Neural cell (in vitro differentiated cells): Measurements from ENCODE around the gene ARHGAP18. TPM values are rescaled to one million over a fixed set of nuclear protein-coding genes. Genes with fewer than 3 reads are reported as not detected.
A peak's percentile ranks its signal among the peaks of the same experiment; 100 is the strongest.

Source experiments
- H2AFZ ChIP-seq: fragments of 200-600, 300-800 bp; sonication (generic), shearing (Covaris generic); 2 replicates; pipeline ENCODE4 v1.6.0; 2014; ENCODE audit warnings: low read depth, mild to moderate bottlenecking, antibody characterized with exemption, low read length, moderate library complexity
- H3F3A ChIP-seq: fragments of 200-600 bp; shearing (Covaris generic); 2 replicates; pipeline ENCODE4 v1.6.1; 2016; ENCODE audit warnings: mild to moderate bottlenecking, moderate library complexity, mixed read lengths, antibody characterized with exemption, low read length; ENCODE audit not compliant: insufficient read depth, poor library complexity, severe bottlenecking
- H3K27ac ChIP-seq: fragments of 200-600, 300-800 bp; sonication (generic), shearing (Covaris generic); 2 replicates; pipeline ENCODE4 v1.5.1; 2014; ENCODE audit warnings: mild to moderate bottlenecking, low read length, moderate library complexity
- H3K27me3 ChIP-seq: fragments of 300-800, 200-600 bp; sonication (generic), shearing (Covaris generic); 2 replicates; pipeline ENCODE4 v1.6.0; 2014; ENCODE audit warnings: mild to moderate bottlenecking, low read depth, low read length, moderate library complexity; ENCODE audit not compliant: insufficient read depth
- H3K36me3 ChIP-seq: fragments of 300-800, 200-600 bp; sonication (generic), shearing (Covaris generic); 2 replicates; pipeline ENCODE4 v1.5.1; 2014; ENCODE audit warnings: mild to moderate bottlenecking, antibody characterized with exemption, low read length, moderate library complexity; ENCODE audit not compliant: insufficient read depth
- H3K4me2 ChIP-seq: fragments of 300-800, 200-600 bp; sonication (generic), shearing (Covaris generic); 2 replicates; pipeline ENCODE4 v1.6.0; 2014; ENCODE audit warnings: mild to moderate bottlenecking, low read length
- H3K4me3 ChIP-seq: fragments of 300-800, 200-600 bp; sonication (generic), shearing (Covaris generic); 2 replicates; pipeline ENCODE4 v1.5.1; 2014; ENCODE audit warnings: mild to moderate bottlenecking, low read length, moderate library complexity
- H3K79me2 ChIP-seq: fragments of 200-600 bp; shearing (Covaris generic); replicated peaks from 2 replicates; pipeline ENCODE4 v1.6.0; 2014; ENCODE audit warnings: mild to moderate bottlenecking, low read length, moderate library complexity; ENCODE audit not compliant: insufficient read depth
- H3K9ac ChIP-seq: fragments of 300-800, 200-600 bp; sonication (generic), shearing (Covaris generic); 2 replicates; pipeline ENCODE4 v1.6.1; 2016; ENCODE audit warnings: mild to moderate bottlenecking, low read length, mixed read lengths
- H3K9me2 ChIP-seq: fragments of 200-600 bp; shearing (Covaris generic); 2 replicates; pipeline ENCODE4 v1.6.1; 2016; ENCODE audit warnings: mild to moderate bottlenecking, low read length, mixed read lengths; ENCODE audit not compliant: insufficient read depth
- H3K9me3 ChIP-seq: fragments of 200-600, 300-800 bp; sonication (generic), shearing (Covaris generic); 2 replicates; pipeline ENCODE4 v1.6.1; 2016; ENCODE audit warnings: mild to moderate bottlenecking, mixed run types, low read length, moderate library complexity, mixed read lengths
- H4K20me1 ChIP-seq: fragments of 200-600 bp; shearing (Covaris generic); 2 replicates; pipeline ENCODE4 v1.6.1; 2016; ENCODE audit warnings: mild to moderate bottlenecking, mixed run types; ENCODE audit not compliant: insufficient read depth
- EP300 ChIP-seq: fragments of 450-650 bp; conservative IDR thresholded peaks from 2 replicates; pipeline ENCODE4 v1.6.1; 2014; ENCODE audit warnings: antibody characterized with exemption, mild to moderate bottlenecking, moderate library complexity; ENCODE audit not compliant: poor library complexity, severe bottlenecking
- EZH2 ChIP-seq: fragments of 200-600, 300-800 bp; shearing (Covaris generic), sonication (generic); IDR thresholded peaks from 2 replicates; pipeline ENCODE4 v1.6.1; 2014; ENCODE audit warnings: antibody characterized with exemption, low read length, borderline replicate concordance, mild to moderate bottlenecking; ENCODE audit not compliant: insufficient read depth, poor library complexity, severe bottlenecking
- MXI1 ChIP-seq: fragments of 450-650 bp; conservative IDR thresholded peaks from 2 replicates; pipeline ENCODE4 v1.6.1; 2014; ENCODE audit warnings: antibody characterized with exemption, mild to moderate bottlenecking; ENCODE audit not compliant: poor library complexity, severe bottlenecking
- POLR2AphosphoS5 ChIP-seq: IDR thresholded peaks from 2 replicates; pipeline ENCODE4 v1.6.1; 2012
- RAD21 ChIP-seq: fragments of 450-650 bp; conservative IDR thresholded peaks from 2 replicates; pipeline ENCODE4 v1.6.1; 2014; ENCODE audit warnings: antibody characterized with exemption, mild to moderate bottlenecking, moderate library complexity
- REST ChIP-seq: IDR thresholded peaks from 2 replicates; pipeline ENCODE4 v1.6.1; 2012; ENCODE audit warnings: borderline replicate concordance
- SMC3 ChIP-seq: fragments of 450-650 bp; conservative IDR thresholded peaks from 2 replicates; pipeline ENCODE4 v1.6.1; 2014; ENCODE audit warnings: antibody characterized with exemption, mild to moderate bottlenecking, moderate library complexity; ENCODE audit not compliant: poor library complexity
- TAF1 ChIP-seq: IDR thresholded peaks from 2 replicates; pipeline ENCODE4 v1.6.1; 2012; ENCODE audit warnings: low read depth
- polyA plus RNA-seq: library from polyadenylated mRNA; depleted of rRNA; stranded (reverse); fragments of >200 nt; gene quantifications from 2 replicates; pipeline ENCODE4 v1.2.3, GENCODE V29; 2014
- TF ChIP-seq, protein P1 (sequence below): fragments of 450-650 bp; IDR thresholded peaks from 2 replicates; pipeline ENCODE4 v1.5.1; 2014; ENCODE audit warnings: antibody characterized with exemption, mild to moderate bottlenecking, moderate library complexity; ENCODE audit not compliant: poor library complexity, severe bottlenecking

Gene ARHGAP18
- polyA plus RNA-seq, 1 donor from 2014 or later = 4.7 TPM

DNA sequence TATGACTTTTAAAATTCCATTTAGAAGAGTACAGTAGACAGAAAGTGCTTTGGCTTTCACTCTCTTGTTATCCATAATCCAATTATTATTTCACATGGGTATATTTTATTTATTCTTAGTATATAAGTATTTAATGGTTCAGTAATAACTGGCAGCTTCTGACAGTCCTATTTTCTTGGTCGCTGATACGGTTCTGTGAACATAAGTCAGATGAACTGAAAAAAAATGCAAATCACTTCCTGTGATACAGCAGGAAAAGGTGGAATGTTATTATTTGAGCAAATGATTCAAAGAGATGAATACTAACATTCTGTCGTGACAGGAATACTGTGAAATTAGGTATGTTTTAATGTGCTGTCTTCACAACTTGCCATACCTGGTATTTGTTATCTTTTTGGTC lies 132.3 kb downstream of the ARHGAP18 start:
- H3K36me3 ChIP-seq = no peaks in the 10 kb centered on the region
- peak overlapping the region; percentile 4 for H3K4me2 ChIP-seq
- no peak overlapping the region for H3K9ac ChIP-seq
- H3K27ac ChIP-seq = peak overlapping the region; percentile 32
- H3K9me2 ChIP-seq = no peaks in the 10 kb centered on the region
- H3K4me3 ChIP-seq = peak overlapping the region; percentile 4
- no peaks in the 10 kb centered on the region for H3K79me2 ChIP-seq
- H3F3A ChIP-seq = no peaks in the 10 kb centered on the region
- TF ChIP-seq RAD21 (no peak), EP300 (peak; percentile 23), EZH2 (no peak), TAF1 (no peak), POLR2AphosphoS5 (peak; percentile 20), SMC3 (no peak), MXI1 (no peak), REST (peak; percentile 16)
- TF ChIP-seq, protein P1, sequence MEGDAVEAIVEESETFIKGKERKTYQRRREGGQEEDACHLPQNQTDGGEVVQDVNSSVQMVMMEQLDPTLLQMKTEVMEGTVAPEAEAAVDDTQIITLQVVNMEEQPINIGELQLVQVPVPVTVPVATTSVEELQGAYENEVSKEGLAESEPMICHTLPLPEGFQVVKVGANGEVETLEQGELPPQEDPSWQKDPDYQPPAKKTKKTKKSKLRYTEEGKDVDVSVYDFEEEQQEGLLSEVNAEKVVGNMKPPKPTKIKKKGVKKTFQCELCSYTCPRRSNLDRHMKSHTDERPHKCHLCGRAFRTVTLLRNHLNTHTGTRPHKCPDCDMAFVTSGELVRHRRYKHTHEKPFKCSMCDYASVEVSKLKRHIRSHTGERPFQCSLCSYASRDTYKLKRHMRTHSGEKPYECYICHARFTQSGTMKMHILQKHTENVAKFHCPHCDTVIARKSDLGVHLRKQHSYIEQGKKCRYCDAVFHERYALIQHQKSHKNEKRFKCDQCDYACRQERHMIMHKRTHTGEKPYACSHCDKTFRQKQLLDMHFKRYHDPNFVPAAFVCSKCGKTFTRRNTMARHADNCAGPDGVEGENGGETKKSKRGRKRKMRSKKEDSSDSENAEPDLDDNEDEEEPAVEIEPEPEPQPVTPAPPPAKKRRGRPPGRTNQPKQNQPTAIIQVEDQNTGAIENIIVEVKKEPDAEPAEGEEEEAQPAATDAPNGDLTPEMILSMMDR = no peak
- no peaks in the 10 kb centered on the region for H4K20me1 ChIP-seq
- no peak overlapping the region for H2AFZ ChIP-seq
- no peaks in the 10 kb centered on the region for H3K9me3 ChIP-seq
- H3K27me3 ChIP-seq = no peaks in the 10 kb centered on the region

GRCh38 chr6:129576456-129576855 lies 133.5 kb downstream of the ARHGAP18 start:
- H3K4me2 ChIP-seq = no peak overlapping the region
- H3K36me3 ChIP-seq = no peaks in the 10 kb centered on the region

More at GRCh38 chr6:129576456-129576855, 133.5 kb downstream of the ARHGAP18 start:
- no peak overlapping the region for H2AFZ ChIP-seq
- no peaks in the 10 kb centered on the region for H3K9me2 ChIP-seq
- H3K4me3 ChIP-seq = no peak overlapping the region
- H3F3A ChIP-seq = no peaks in the 10 kb centered on the region
- TF ChIP-seq REST = no peak
- TF ChIP-seq SMC3 = no peak
- no peak for TF ChIP-seq POLR2AphosphoS5
- TF ChIP-seq EZH2 = no peak
- TF ChIP-seq EP300 = no peak
- TF ChIP-seq, protein P1 = no peak
- no peak for TF ChIP-seq MXI1
- no peak for TF ChIP-seq TAF1
- TF ChIP-seq RAD21 = no peak
- no peak overlapping the region for H3K9ac ChIP-seq
- no peaks in the 10 kb centered on the region for H3K9me3 ChIP-seq
- no peaks in the 10 kb centered on the region for H4K20me1 ChIP-seq
- H3K27me3 ChIP-seq = no peaks in the 10 kb centered on the region
- H3K79me2 ChIP-seq = no peaks in the 10 kb centered on the region
- no peak overlapping the region for H3K27ac ChIP-seq
